Parathyroid adenoma (tissue), 2 donors: ENCODE results near the gene OTUD1.
"Not testable (repeated sequence)": the region's sequence is repeated elsewhere in the genome, so short reads cannot be mapped to it uniquely, and the experiment has no call there.

Experiments
- H2AFZ ChIP-seq: fragments of 300-600 bp; sonication (generic); one replicate; pipeline ENCODE4 v1.7.0; 2017; ENCODE audit warnings: antibody characterized with exemption, mild to moderate bottlenecking
- H3K27ac ChIP-seq: fragments of 300-600 bp; sonication (generic); one replicate; pipeline ENCODE4 v1.7.0; 2017
- H3K27me3 ChIP-seq: fragments of 300-600 bp; sonication (generic); one replicate; pipeline ENCODE4 v1.7.0; 2017; ENCODE audit warnings: low read length; ENCODE audit not compliant: control insufficient read depth, insufficient read depth
- H3K36me3 ChIP-seq: fragments of 300-600 bp; sonication (generic); one replicate; pipeline ENCODE4 v1.7.0; 2017; ENCODE audit warnings: low read length; ENCODE audit not compliant: control insufficient read depth, insufficient read depth
- H3K4me1 ChIP-seq: fragments of 300-600 bp; sonication (generic); one replicate; pipeline ENCODE4 v1.7.0; 2017; ENCODE audit warnings: control low read depth
- H3K4me2 ChIP-seq: fragments of 300-600 bp; sonication (generic); one replicate; pipeline ENCODE4 v1.7.0; 2017; ENCODE audit warnings: low read length
- H3K4me3 ChIP-seq: fragments of 300-600 bp; sonication (generic); one replicate; pipeline ENCODE4 v1.7.0; 2017; ENCODE audit warnings: low read depth, low read length
- H3K79me2 ChIP-seq: fragments of 300-600 bp; sonication (generic); one replicate; pipeline ENCODE4 v1.7.0; 2017; ENCODE audit warnings: control low read depth
- H3K9ac ChIP-seq: fragments of 300-600 bp; sonication (generic); one replicate; pipeline ENCODE4 v1.7.0; 2017; ENCODE audit warnings: mild to moderate bottlenecking
- H3K9me3 ChIP-seq: fragments of 300-600 bp; sonication (generic); one replicate; pipeline ENCODE4 v1.7.0; 2017; ENCODE audit warnings: low read length; ENCODE audit not compliant: control insufficient read depth
- CTCF ChIP-seq: fragments of 300-600 bp; sonication (generic); IDR thresholded peaks from one replicate; pipeline ENCODE4 v1.7.0; 2017; ENCODE audit warnings: antibody characterized with exemption, mild to moderate bottlenecking
- donor health status: primary hyperparathyroidism.

Gene OTUD1

GRCh38 chr10:23438547-23439451 is at the start of gene OTUD1:
Gene OTUD1, plus strand, starts transcription at chr10:23439075. Its CDS starts 383 bp downstream, at chr10:23439458.
- peak; percentile 13 for TF ChIP-seq CTCF
- peak within 1 kb of the TSS; percentile 90 for H2AFZ ChIP-seq
- peaks cover 30% of the 10 kb centered on the region for H3K79me2 ChIP-seq
- no peaks in the 10 kb centered on the region for H3K27me3 ChIP-seq
- peak within 1 kb of the TSS; percentile 71 for H3K4me3 ChIP-seq
- no peaks in the 10 kb centered on the region for H3K9me3 ChIP-seq
- peak within 1 kb of the TSS; percentile 92 for H3K27ac ChIP-seq
- peak within 1 kb of the TSS; percentile 91 for H3K9ac ChIP-seq
- no peaks in the 10 kb centered on the region for H3K36me3 ChIP-seq
- H3K4me2 ChIP-seq, result peak within 1 kb of the TSS; percentile 74
- H3K4me1 ChIP-seq, result peaks cover 12% of the 10 kb centered on the region

GRCh38 chr10:23390408-23390807 is 48.5 kb upstream of the OTUD1 start:
- not testable (repeated sequence) for H3K36me3 ChIP-seq, H3K79me2 ChIP-seq, H3K9me3 ChIP-seq, H3K4me3 ChIP-seq, H3K9ac ChIP-seq, H2AFZ ChIP-seq, H3K27ac ChIP-seq, H3K27me3 ChIP-seq, H3K4me1 ChIP-seq, H3K4me2 ChIP-seq

GRCh38 chr10:23390809-23391208 is 48.1 kb upstream of the OTUD1 start:
- Histone ChIP-seq H2AFZ (no peak overlapping the region), H3K27ac (no peak overlapping the region), H3K36me3 (no peaks in the 10 kb centered on the region), H3K79me2 (no peaks in the 10 kb centered on the region), H3K9ac (no peak overlapping the region), H3K4me3 (no peak overlapping the region), H3K27me3 (no peaks in the 10 kb centered on the region), H3K9me3 (no peaks in the 10 kb centered on the region), H3K4me2 (no peak overlapping the region), H3K4me1 (no peaks in the 10 kb centered on the region)
- no peak for TF ChIP-seq CTCF

- no peak overlapping the region for H2AFZ ChIP-seq
- TF ChIP-seq CTCF, result no peak
- no peak overlapping the region for H3K4me2 ChIP-seq
- H3K36me3 ChIP-seq, result no peaks in the 10 kb centered on the region
- H3K9me3 ChIP-seq, result no peaks in the 10 kb centered on the region
- no peak overlapping the region for H3K9ac ChIP-seq
- no peak overlapping the region for H3K27ac ChIP-seq
- H3K4me3 ChIP-seq, result no peak overlapping the region
- no peaks in the 10 kb centered on the region for H3K27me3 ChIP-seq
- no peaks in the 10 kb centered on the region for H3K79me2 ChIP-seq
- no peaks in the 10 kb centered on the region for H3K4me1 ChIP-seq
Measured at GRCh38 chr10:23391821-23392220, 47.1 kb upstream of the OTUD1 start.

- H3K4me2 ChIP-seq, result no peak overlapping the region
- no peak overlapping the region for H2AFZ ChIP-seq
- no peaks in the 10 kb centered on the region for H3K4me1 ChIP-seq
- no peaks in the 10 kb centered on the region for H3K79me2 ChIP-seq
- no peaks in the 10 kb centered on the region for H3K36me3 ChIP-seq
- H3K9ac ChIP-seq, result no peak overlapping the region
- H3K27ac ChIP-seq, result no peak overlapping the region
- TF ChIP-seq CTCF, result no peak
- no peaks in the 10 kb centered on the region for H3K27me3 ChIP-seq
- H3K9me3 ChIP-seq, result no peaks in the 10 kb centered on the region
- no peak overlapping the region for H3K4me3 ChIP-seq
Measured at GRCh38 chr10:23395017-23395416, 43.9 kb upstream of the OTUD1 start.
